ENCODE measurements around the gene TWF1. TPM values are rescaled to one million over a fixed set of nuclear protein-coding genes. Genes with fewer than 3 reads are reported as not detected.

The TWF1 gene
- total and polyA plus RNA-seq, 9 of the 15 experiments (the other 6 are each of a cell fraction or from before 2014, with no cell fraction given) = 10.3 to 29.4 (median 23.4) TPM

DNA sequence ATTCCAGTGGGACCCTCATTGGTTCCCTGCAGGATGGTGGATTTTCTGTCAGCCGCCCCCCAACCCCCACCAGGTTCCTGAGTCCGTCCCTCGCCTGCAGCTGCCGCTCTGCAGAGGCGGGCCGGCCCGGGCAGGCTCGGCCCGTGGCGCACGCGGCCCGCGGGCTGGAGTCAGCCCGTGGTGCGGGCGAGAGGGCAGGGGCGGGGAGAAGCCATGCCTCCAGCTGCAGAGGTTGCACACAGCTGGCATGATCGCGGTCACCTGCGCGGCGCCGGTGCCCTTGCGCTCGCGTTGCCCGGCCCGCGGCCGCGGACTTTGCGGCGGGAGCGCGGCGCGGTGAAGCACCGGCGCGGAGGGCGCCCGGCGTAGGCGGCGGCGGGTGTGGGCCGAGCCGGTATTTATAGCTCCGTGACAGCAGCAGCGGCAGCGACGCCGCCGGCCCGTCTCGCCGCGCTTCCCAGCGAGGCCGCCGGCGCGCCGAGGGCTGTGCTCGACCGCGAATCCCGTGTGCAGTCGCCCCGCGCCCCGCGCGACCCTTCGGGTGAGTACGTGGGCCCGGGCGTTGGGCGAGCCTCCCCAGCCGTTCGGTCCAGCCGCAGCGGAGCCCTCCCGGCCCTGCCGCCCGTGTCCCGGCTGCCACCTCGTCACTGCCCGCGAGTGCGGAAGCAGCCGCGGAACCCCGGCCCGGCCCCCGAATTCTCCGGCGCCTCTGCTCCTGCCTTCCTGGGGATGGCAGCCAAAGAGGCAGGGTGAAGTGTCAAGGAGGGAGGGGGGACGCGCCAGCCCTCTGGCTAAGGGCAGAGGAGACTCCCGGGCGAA is 29.7 kb upstream of the TWF1 start, which contains the start of gene TMEM117 (continued):
- TF ChIP-seq, protein P1, sequence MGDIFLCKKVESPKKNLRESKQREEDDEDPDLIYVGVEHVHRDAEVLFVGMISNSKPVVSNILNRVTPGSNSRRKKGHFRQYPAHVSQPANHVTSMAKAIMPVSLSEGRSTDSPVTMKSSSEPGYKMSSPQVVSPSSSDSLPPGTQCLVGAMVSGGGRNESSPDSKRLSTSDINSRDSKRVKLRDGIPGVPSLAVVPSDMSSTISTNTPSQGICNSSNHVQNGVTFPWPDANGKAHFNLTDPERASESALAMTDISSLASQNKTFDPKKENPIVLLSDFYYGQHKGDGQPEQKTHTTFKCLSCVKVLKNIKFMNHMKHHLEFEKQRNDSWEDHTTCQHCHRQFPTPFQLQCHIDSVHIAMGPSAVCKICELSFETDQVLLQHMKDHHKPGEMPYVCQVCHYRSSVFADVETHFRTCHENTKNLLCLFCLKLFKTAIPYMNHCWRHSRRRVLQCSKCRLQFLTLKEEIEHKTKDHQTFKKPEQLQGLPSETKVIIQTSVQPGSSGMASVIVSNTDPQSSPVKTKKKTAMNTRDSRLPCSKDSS (IDR thresholded peaks at IDR 0.05; ENCODE audit: low read depth, partially characterized antibody) = no peak
- no peak for TF ChIP-seq NBN (IDR thresholded peaks at IDR 0.05; ENCODE audit: low read depth)
- no peak for TF ChIP-seq BRCA1 (IDR thresholded peaks at IDR 0.05)
- TF ChIP-seq BRCA1 (CRISPR knock-in tag; IDR thresholded peaks at IDR 0.05) = no peak
- TF ChIP-seq U2AF1 (optimal IDR thresholded peaks at IDR 0.05; ENCODE audit: low read depth, low read length) = no peak
- TF ChIP-seq GATAD2A (IDR thresholded peaks at IDR 0.05) = no peak
- no peak for TF ChIP-seq CHCHD3 (CRISPR knock-in tag; IDR thresholded peaks at IDR 0.05)
- TF ChIP-seq, protein P2, sequence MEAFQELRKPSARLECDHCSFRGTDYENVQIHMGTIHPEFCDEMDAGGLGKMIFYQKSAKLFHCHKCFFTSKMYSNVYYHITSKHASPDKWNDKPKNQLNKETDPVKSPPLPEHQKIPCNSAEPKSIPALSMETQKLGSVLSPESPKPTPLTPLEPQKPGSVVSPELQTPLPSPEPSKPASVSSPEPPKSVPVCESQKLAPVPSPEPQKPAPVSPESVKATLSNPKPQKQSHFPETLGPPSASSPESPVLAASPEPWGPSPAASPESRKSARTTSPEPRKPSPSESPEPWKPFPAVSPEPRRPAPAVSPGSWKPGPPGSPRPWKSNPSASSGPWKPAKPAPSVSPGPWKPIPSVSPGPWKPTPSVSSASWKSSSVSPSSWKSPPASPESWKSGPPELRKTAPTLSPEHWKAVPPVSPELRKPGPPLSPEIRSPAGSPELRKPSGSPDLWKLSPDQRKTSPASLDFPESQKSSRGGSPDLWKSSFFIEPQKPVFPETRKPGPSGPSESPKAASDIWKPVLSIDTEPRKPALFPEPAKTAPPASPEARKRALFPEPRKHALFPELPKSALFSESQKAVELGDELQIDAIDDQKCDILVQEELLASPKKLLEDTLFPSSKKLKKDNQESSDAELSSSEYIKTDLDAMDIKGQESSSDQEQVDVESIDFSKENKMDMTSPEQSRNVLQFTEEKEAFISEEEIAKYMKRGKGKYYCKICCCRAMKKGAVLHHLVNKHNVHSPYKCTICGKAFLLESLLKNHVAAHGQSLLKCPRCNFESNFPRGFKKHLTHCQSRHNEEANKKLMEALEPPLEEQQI (IDR thresholded peaks at IDR 0.05) = no peak
- TF ChIP-seq ZNF589 (CRISPR knock-in tag; IDR thresholded peaks at IDR 0.05; ENCODE audit: low read depth) = no peak
- no peak; a peak in 1 of 4 replicates for TF ChIP-seq TEAD1 (CRISPR knock-in tag; IDR thresholded peaks at IDR 0.05)
- TF ChIP-seq CEBPG (CRISPR knock-in tag; IDR thresholded peaks at IDR 0.05) = no peak
- no peak for TF ChIP-seq CEBPG (tag; conservative IDR thresholded peaks at IDR 0.05 in 1 of 2, IDR thresholded peaks at IDR 0.05 in 1 of 2)
- no peak for TF ChIP-seq WHSC1 (IDR thresholded peaks at IDR 0.05; ENCODE audit: low read length)
- TF ChIP-seq CCAR2 (IDR thresholded peaks at IDR 0.05; ENCODE audit: low read depth, low read length) = no peak
- TF ChIP-seq CCNT2 (IDR thresholded peaks at IDR 0.05; ENCODE audit: borderline replicate concordance, extremely low read depth, insufficient read length, low read depth, low read length) = peak; percentile 52
- peak; percentile 83 for TF ChIP-seq CXXC5 (CRISPR knock-in tag; IDR thresholded peaks at IDR 0.05)
- no peak for TF ChIP-seq ZZZ3 (IDR thresholded peaks at IDR 0.05)
- TF ChIP-seq, protein P3, sequence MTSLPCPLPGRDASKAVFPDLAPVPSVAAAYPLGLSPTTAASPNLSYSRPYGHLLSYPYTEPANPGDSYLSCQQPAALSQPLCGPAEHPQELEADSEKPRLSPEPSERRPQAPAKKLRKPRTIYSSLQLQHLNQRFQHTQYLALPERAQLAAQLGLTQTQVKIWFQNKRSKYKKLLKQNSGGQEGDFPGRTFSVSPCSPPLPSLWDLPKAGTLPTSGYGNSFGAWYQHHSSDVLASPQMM (CRISPR knock-in tag; IDR thresholded peaks at IDR 0.05) = no peak
- TF ChIP-seq, protein P4, sequence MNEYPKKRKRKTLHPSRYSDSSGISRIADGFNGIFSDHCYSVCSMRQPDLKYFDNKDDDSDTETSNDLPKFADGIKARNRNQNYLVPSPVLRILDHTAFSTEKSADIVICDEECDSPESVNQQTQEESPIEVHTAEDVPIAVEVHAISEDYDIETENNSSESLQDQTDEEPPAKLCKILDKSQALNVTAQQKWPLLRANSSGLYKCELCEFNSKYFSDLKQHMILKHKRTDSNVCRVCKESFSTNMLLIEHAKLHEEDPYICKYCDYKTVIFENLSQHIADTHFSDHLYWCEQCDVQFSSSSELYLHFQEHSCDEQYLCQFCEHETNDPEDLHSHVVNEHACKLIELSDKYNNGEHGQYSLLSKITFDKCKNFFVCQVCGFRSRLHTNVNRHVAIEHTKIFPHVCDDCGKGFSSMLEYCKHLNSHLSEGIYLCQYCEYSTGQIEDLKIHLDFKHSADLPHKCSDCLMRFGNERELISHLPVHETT (CRISPR knock-in tag; conservative IDR thresholded peaks at IDR 0.05 in 1 of 2, IDR thresholded peaks at IDR 0.05 in 1 of 2) = peak in 1 of 2 experiments; percentile 77; a peak in 2 of 4 replicates
- no peak for TF ChIP-seq NR1H2 (CRISPR knock-in tag; IDR thresholded peaks at IDR 0.05)
- TF ChIP-seq ZNF224 (CRISPR knock-in tag; IDR thresholded peaks at IDR 0.05) = no peak
- no peak for TF ChIP-seq HLTF (IDR thresholded peaks at IDR 0.05)
- TF ChIP-seq SMAD4 (CRISPR knock-in tag; conservative IDR thresholded peaks at IDR 0.05) = peak; percentile 92
- no peak for TF ChIP-seq ADNP (tag; IDR thresholded peaks at IDR 0.05)
